ENCODE measurements around the gene TMEM233.
"Not testable (repeated sequence)": the region's sequence is repeated elsewhere in the genome, so short reads cannot be mapped to it uniquely, and the experiment has no call there.

The TMEM233 gene

DNA sequence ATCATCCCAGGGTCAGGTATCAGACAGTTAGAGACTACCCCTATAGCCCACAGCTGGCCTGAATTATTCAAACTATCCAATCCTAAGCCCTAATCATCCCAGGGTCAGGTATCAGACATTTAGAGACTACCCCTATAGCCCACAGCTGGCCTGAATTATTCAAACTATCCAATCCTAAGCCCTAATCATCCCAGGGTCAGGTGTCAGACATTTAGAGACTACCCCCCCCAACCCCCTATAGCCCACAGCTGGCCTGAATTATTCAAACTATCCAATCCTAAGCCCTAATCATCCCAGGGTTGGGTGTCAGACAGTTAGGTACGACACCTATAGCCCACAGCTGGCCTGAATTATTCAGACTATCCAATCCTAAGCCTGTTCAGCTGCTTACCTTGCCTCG is 63.4 kb downstream of the TMEM233 start:
- H2AFZ ChIP-seq (ENCODE audit: insufficient read depth, low read length, poor library complexity); H4K12ac ChIP-seq (ENCODE audit: low read depth, low read length); H2BK5ac ChIP-seq (ENCODE audit: low read depth, low read length, poor library complexity); H2BK120ac ChIP-seq (ENCODE audit: insufficient read depth, low read length, poor library complexity); H3K4ac ChIP-seq (ENCODE audit: low read depth, low read length); H3K23ac ChIP-seq (ENCODE audit: low read length); H3K9me3 ChIP-seq (ENCODE audit: insufficient read depth, low read depth, low read length); H3K79me1 ChIP-seq (ENCODE audit: low read length); H3K9ac ChIP-seq (ENCODE audit: low read length); H2AK5ac ChIP-seq (ENCODE audit: low read length); H4K8ac ChIP-seq (ENCODE audit: low read depth, low read length); H3K14ac ChIP-seq (ENCODE audit: low read length); H3K4me2 ChIP-seq (ENCODE audit: low read length); H3K4me1 ChIP-seq (ENCODE audit: control insufficient read depth in 1 of 2, insufficient read depth in 2 of 2, low read length in 2 of 2); H3K27ac ChIP-seq (ENCODE audit: low read depth, low read length); H3K79me2 ChIP-seq (ENCODE audit: control insufficient read depth, insufficient read depth, low read length, poor library complexity); H3K27me3 ChIP-seq (ENCODE audit: insufficient read depth, low read length); H3K4me3 ChIP-seq (ENCODE audit: low read depth, low read length); H4K91ac ChIP-seq (ENCODE audit: low read depth, low read length); H3K18ac ChIP-seq (ENCODE audit: low read length); H3K36me3 ChIP-seq (ENCODE audit: control insufficient read depth in 1 of 2, insufficient read depth in 2 of 2, low read length in 2 of 2); H2BK12ac ChIP-seq (ENCODE audit: low read length): not testable (repeated sequence)
- peak; percentile 85 to 90 for DNase-seq
- no CpG with 5 or more reads among the region's 2 CpGs for WGBS (ENCODE audit: extremely low coverage, insufficient coverage, insufficient read length)

DNA sequence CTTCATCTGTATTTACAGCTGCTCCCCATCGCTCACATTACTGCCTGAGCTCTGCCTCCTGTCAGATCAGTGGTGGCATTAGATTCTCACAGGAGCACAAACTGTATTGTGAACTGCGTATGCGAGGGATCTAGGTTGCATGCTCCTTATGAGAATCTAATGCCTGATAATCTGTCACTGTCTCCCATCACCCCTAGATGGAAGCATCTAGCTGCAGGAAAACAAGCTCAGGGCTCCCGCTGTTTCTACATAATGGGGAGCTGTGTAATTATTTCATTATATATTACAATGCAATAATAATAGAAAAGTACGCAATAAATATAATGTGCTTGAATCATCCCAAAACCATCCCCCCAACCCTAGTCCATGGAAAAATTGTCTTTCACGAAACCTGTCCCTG is 64.6 kb downstream of the TMEM233 start:
- H3K4ac ChIP-seq (ENCODE audit: low read depth, low read length); H3K4me3 ChIP-seq (ENCODE audit: low read depth, low read length); H3K4me1 ChIP-seq (ENCODE audit: control insufficient read depth in 1 of 2, insufficient read depth in 2 of 2, low read length in 2 of 2); H3K27me3 ChIP-seq (ENCODE audit: insufficient read depth, low read length); H3K9me3 ChIP-seq (ENCODE audit: insufficient read depth, low read depth, low read length); H3K36me3 ChIP-seq (ENCODE audit: control insufficient read depth in 1 of 2, insufficient read depth in 2 of 2, low read length in 2 of 2); H3K14ac ChIP-seq (ENCODE audit: low read length); H2BK120ac ChIP-seq (ENCODE audit: insufficient read depth, low read length, poor library complexity); H3K4me2 ChIP-seq (ENCODE audit: low read length); H4K12ac ChIP-seq (ENCODE audit: low read depth, low read length); H3K79me2 ChIP-seq (ENCODE audit: control insufficient read depth, insufficient read depth, low read length, poor library complexity); H4K91ac ChIP-seq (ENCODE audit: low read depth, low read length); H3K79me1 ChIP-seq (ENCODE audit: low read length); H2AFZ ChIP-seq (ENCODE audit: insufficient read depth, low read length, poor library complexity); H3K9ac ChIP-seq (ENCODE audit: low read length); H4K8ac ChIP-seq (ENCODE audit: low read depth, low read length); H2BK5ac ChIP-seq (ENCODE audit: low read depth, low read length, poor library complexity); H2AK5ac ChIP-seq (ENCODE audit: low read length); DNase-seq; H2BK12ac ChIP-seq (ENCODE audit: low read length); H3K23ac ChIP-seq (ENCODE audit: low read length); H3K18ac ChIP-seq (ENCODE audit: low read length); H3K27ac ChIP-seq (ENCODE audit: low read depth, low read length): not testable (repeated sequence)
- WGBS (ENCODE audit: extremely low coverage, insufficient coverage, insufficient read length), result no CpG with 5 or more reads among the region's 6 CpGs

DNA sequence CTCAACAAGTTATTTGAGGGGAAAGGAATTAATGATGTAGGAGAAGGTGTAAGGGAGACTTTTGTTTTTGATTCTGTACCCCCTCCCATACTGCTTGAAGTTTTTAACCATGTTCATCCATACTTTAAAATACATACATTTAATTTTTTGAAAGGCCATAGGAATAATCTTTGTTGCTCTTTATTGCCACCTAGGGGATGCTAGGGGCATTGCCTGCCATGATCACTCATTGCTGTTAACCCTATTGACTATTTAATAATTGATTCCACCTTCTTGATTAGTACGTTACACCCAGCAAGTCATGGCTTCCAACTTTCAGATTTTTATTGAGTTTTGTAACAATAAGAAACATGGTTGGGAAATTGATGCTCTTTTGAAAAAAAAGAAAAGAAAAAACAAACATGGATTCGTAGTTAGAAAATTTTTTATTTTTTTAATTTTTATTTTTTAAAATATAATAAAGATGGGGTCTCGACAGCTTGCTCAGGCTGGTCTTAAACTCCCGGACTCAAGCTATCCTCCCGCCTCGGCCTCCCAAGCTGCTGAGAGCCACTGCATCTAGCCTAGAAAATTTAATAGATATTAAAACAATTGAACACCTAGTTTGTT is 65.8 kb downstream of the TMEM233 start:
- Histone ChIP-seq H3K9ac (ENCODE audit: low read length) (no peak overlapping the region), H3K14ac (ENCODE audit: low read length) (no peak overlapping the region), H3K18ac (ENCODE audit: low read length) (no peak overlapping the region), H3K4me2 (ENCODE audit: low read length) (no peak overlapping the region), H4K91ac (ENCODE audit: low read depth, low read length) (no peak overlapping the region), H3K79me1 (ENCODE audit: low read length) (no peaks in the 10 kb centered on the region), H2BK5ac (ENCODE audit: low read depth, low read length, poor library complexity) (no peak overlapping the region), H2BK120ac (ENCODE audit: insufficient read depth, low read length, poor library complexity) (no peak overlapping the region), H3K79me2 (ENCODE audit: control insufficient read depth, insufficient read depth, low read length, poor library complexity) (no peaks in the 10 kb centered on the region), H4K12ac (ENCODE audit: low read depth, low read length) (no peak overlapping the region), H3K27me3 (ENCODE audit: insufficient read depth, low read length) (no peaks in the 10 kb centered on the region), H3K4me1 (ENCODE audit: control insufficient read depth in 1 of 2, insufficient read depth in 2 of 2, low read length in 2 of 2) (no peaks in the 10 kb centered on the region), H2AK5ac (ENCODE audit: low read length) (no peak overlapping the region), H2BK12ac (ENCODE audit: low read length) (no peak overlapping the region), H3K9me3 (ENCODE audit: insufficient read depth, low read depth, low read length) (no peaks in the 10 kb centered on the region), H4K8ac (ENCODE audit: low read depth, low read length) (no peak overlapping the region), H3K4ac (ENCODE audit: low read depth, low read length) (no peak overlapping the region), H3K36me3 (ENCODE audit: control insufficient read depth in 1 of 2, insufficient read depth in 2 of 2, low read length in 2 of 2) (no peaks in the 10 kb centered on the region), H3K27ac (ENCODE audit: low read depth, low read length) (no peak overlapping the region), H2AFZ (ENCODE audit: insufficient read depth, low read length, poor library complexity) (no peak overlapping the region), H3K23ac (ENCODE audit: low read length) (no peak overlapping the region), H3K4me3 (ENCODE audit: low read depth, low read length) (no peak overlapping the region)
- no CpG with 5 or more reads among the region's 6 CpGs for WGBS (ENCODE audit: extremely low coverage, insufficient coverage, insufficient read length)
- peak; percentile 30 to 82 for DNase-seq

GRCh38 chr12:119660076-119660475 is 66.5 kb downstream of the TMEM233 start:
- H3K36me3 ChIP-seq (ENCODE audit: control insufficient read depth in 1 of 2, insufficient read depth in 2 of 2, low read length in 2 of 2), result no peaks in the 10 kb centered on the region
- no peak overlapping the region for H3K23ac ChIP-seq (ENCODE audit: low read length)
- no CpG with 5 or more reads among the region's 5 CpGs for WGBS (ENCODE audit: extremely low coverage, insufficient coverage, insufficient read length)
- no peak overlapping the region for H3K4me3 ChIP-seq (ENCODE audit: low read depth, low read length)
- DNase-seq, result no peak
- no peak overlapping the region for H2BK5ac ChIP-seq (ENCODE audit: low read depth, low read length, poor library complexity)
- no peak overlapping the region for H2AK5ac ChIP-seq (ENCODE audit: low read length)
- no peak overlapping the region for H3K27ac ChIP-seq (ENCODE audit: low read depth, low read length)
- no peaks in the 10 kb centered on the region for H3K27me3 ChIP-seq (ENCODE audit: insufficient read depth, low read length)
- H2BK12ac ChIP-seq (ENCODE audit: low read length), result no peak overlapping the region
- no peak overlapping the region for H3K9ac ChIP-seq (ENCODE audit: low read length)
- no peak overlapping the region for H2BK120ac ChIP-seq (ENCODE audit: insufficient read depth, low read length, poor library complexity)
- H4K8ac ChIP-seq (ENCODE audit: low read depth, low read length), result no peak overlapping the region
- H3K79me2 ChIP-seq (ENCODE audit: control insufficient read depth, insufficient read depth, low read length, poor library complexity), result no peaks in the 10 kb centered on the region
- no peak overlapping the region for H3K4ac ChIP-seq (ENCODE audit: low read depth, low read length)
- H4K91ac ChIP-seq (ENCODE audit: low read depth, low read length), result no peak overlapping the region
- no peak overlapping the region for H2AFZ ChIP-seq (ENCODE audit: insufficient read depth, low read length, poor library complexity)
- H3K4me1 ChIP-seq (ENCODE audit: control insufficient read depth in 1 of 2, insufficient read depth in 2 of 2, low read length in 2 of 2), result no peaks in the 10 kb centered on the region
- no peak overlapping the region for H4K12ac ChIP-seq (ENCODE audit: low read depth, low read length)
- H3K4me2 ChIP-seq (ENCODE audit: low read length), result no peak overlapping the region
- no peaks in the 10 kb centered on the region for H3K79me1 ChIP-seq (ENCODE audit: low read length)
- H3K18ac ChIP-seq (ENCODE audit: low read length), result no peak overlapping the region
- no peaks in the 10 kb centered on the region for H3K9me3 ChIP-seq (ENCODE audit: insufficient read depth, low read depth, low read length)
- no peak overlapping the region for H3K14ac ChIP-seq (ENCODE audit: low read length)
